MM.1S (cell line): ENCODE measurements around the gene TCHHL1.

Source experiments
- EZH2 ChIP-seq: fragments of 300-600 bp; sonication (generic); optimal IDR thresholded peaks from 2 replicates; pipeline ENCODE3; 2017; ENCODE audit warnings: low read depth, mild to moderate bottlenecking, antibody characterized with exemption, low read length, mixed read lengths
- TF ChIP-seq, protein P1 (sequence below): fragments of 300-600 bp; sonication (generic); IDR thresholded peaks from 2 replicates; pipeline ENCODE4 v1.5.1; 2016; ENCODE audit warnings: antibody characterized with exemption, low read length, mixed read lengths

DNA sequence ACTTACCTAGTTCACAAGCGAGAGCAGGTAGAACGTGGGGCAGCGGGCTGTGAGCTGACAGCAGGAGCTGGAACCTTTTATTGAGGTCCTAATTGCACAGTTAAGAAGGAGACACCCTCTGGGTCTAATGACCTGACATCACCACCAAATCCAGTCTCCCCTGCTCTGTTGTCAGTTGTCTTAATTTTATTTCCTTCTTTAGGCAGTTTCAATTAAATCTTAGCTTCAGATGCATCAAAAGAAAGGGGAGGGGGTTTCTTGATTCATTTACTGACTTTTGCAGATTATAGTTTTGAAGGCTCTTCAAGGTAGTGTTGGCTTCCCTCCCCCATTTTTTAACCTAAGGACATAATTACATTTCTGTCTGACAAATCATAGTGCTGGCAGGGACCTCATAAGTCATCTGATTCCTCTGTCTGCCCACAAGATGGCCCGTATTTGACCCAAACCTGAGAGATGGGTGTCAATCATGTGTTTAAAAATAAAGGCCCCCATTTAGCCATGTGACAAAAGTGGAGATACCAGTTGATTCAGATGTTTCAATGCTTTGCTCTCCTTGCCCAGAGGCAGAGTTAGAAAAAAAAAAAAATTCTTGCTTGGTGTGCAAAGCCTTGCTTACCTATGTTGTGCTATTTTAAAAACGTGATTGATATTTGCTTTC is at the start of gene TCHHL1:
- TF ChIP-seq, protein P1, sequence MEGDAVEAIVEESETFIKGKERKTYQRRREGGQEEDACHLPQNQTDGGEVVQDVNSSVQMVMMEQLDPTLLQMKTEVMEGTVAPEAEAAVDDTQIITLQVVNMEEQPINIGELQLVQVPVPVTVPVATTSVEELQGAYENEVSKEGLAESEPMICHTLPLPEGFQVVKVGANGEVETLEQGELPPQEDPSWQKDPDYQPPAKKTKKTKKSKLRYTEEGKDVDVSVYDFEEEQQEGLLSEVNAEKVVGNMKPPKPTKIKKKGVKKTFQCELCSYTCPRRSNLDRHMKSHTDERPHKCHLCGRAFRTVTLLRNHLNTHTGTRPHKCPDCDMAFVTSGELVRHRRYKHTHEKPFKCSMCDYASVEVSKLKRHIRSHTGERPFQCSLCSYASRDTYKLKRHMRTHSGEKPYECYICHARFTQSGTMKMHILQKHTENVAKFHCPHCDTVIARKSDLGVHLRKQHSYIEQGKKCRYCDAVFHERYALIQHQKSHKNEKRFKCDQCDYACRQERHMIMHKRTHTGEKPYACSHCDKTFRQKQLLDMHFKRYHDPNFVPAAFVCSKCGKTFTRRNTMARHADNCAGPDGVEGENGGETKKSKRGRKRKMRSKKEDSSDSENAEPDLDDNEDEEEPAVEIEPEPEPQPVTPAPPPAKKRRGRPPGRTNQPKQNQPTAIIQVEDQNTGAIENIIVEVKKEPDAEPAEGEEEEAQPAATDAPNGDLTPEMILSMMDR, result no peak
- no peak for TF ChIP-seq EZH2
